BJ (cell line): ENCODE data around the gene EDIL3. TPM values are rescaled to one million over a fixed set of nuclear protein-coding genes. Genes with fewer than 3 reads are reported as not detected.

Source experiments
- CTCF ChIA-PET: fragments of 350-600 bp; formaldehyde crosslinking; extraction: SDS; loops from one replicate; lab custom pipeline; 2021; ENCODE audit warnings: antibody characterized with exemption, inconsistent platforms; lab: Yijun Ruan, JAX
- POLR2A ChIA-PET: fragments of 300-600 bp; sonication (Branson Sonifier 250); formaldehyde crosslinking; extraction: SDS; loops from one replicate; lab custom pipeline; 2021; ENCODE audit warnings: antibody characterized with exemption; lab: Charles Lee
- DNase-seq: peaks from one replicate; pipeline ENCODE4 v3.0.0-alpha.2; 2011; ENCODE audit warnings: low read depth
- H3K27me3 ChIP-seq: 2 replicates; pipeline ENCODE4 v1.6.0; 2011; ENCODE audit warnings: low read length; ENCODE audit not compliant: control insufficient read depth, insufficient read depth
- H3K36me3 ChIP-seq: 2 replicates; pipeline ENCODE4 v1.5.1; 2011; ENCODE audit warnings: low read length; ENCODE audit not compliant: control insufficient read depth, insufficient read depth
- H3K4me3 ChIP-seq: 2 replicates; pipeline ENCODE4 v1.5.1; 2011; ENCODE audit warnings: low read depth, mild to moderate bottlenecking, control low read depth, low read length
- CTCF ChIP-seq: IDR thresholded peaks from 2 replicates; pipeline ENCODE4 v1.5.1; 2011; ENCODE audit warnings: low read depth, mild to moderate bottlenecking, control low read depth, inconsistent platforms, low read length, moderate library complexity; ENCODE audit not compliant: insufficient read depth
- polyA plus RNA-seq: library from polyadenylated mRNA; depleted of rRNA; stranded (reverse); fragments of >200 nt; gene quantifications from 2 replicates; pipeline ENCODE4 v1.2.3, GENCODE V29; 2011

Gene EDIL3
- polyA plus RNA-seq, 1 experiment = 8.4 TPM

GRCh38 chr5:84378961-84379360 is 5.7 kb downstream of the EDIL3 start:
- Histone ChIP-seq H3K27me3 (peaks cover 10% of the 10 kb centered on the region), H3K4me3 (no peak overlapping the region), H3K36me3 (no peaks in the 10 kb centered on the region)
- ChIA-PET POLR2A (interaction anchor here (0.5 kb wide), 1 partner anchor 1766 kb away, joined by 3 read pairs; no protein-coding TSS in a partner anchor), CTCF (interaction anchor here (2.0 kb wide), 1 partner anchor 12 kb away, joined by 6 read pairs; no protein-coding TSS in a partner anchor)
- no peak for DNase-seq
- TF ChIP-seq CTCF = no peak

- no peak for TF ChIP-seq CTCF
- H3K4me3 ChIP-seq = no peak overlapping the region
- ChIA-PET CTCF (no interaction called here), POLR2A (no interaction called here)
- H3K27me3 ChIP-seq = peaks cover 6% of the 10 kb centered on the region
- no peaks in the 10 kb centered on the region for H3K36me3 ChIP-seq
- DNase-seq = peak; percentile 3
These were observed 6.3 kb downstream of the EDIL3 start for GRCh38 chr5:84378420-84378819.

- Histone ChIP-seq H3K27me3 (no peaks in the 10 kb centered on the region), H3K4me3 (no peak overlapping the region), H3K36me3 (no peaks in the 10 kb centered on the region)
- TF ChIP-seq CTCF = no peak
- CTCF ChIA-PET = no interaction called here
- DNase-seq = no peak
- POLR2A ChIA-PET = no interaction called here
These were observed 8.3 kb downstream of the EDIL3 start for GRCh38 chr5:84376346-84376745.

GRCh38 chr5:84374568-84374967 is 10.1 kb downstream of the EDIL3 start:
- ChIA-PET POLR2A (no interaction called here), CTCF (no interaction called here)
- no peaks in the 10 kb centered on the region for H3K27me3 ChIP-seq
- H3K4me3 ChIP-seq = no peak overlapping the region
- DNase-seq = no peak
- TF ChIP-seq CTCF = no peak
- H3K36me3 ChIP-seq = no peaks in the 10 kb centered on the region

GRCh38 chr5:84373506-84373905 is 11.2 kb downstream of the EDIL3 start:
- no peak for DNase-seq
- no peak for TF ChIP-seq CTCF
- POLR2A ChIA-PET = no interaction called here

More at GRCh38 chr5:84373506-84373905, 11.2 kb downstream of the EDIL3 start:
- CTCF ChIA-PET = no interaction called here
- no peaks in the 10 kb centered on the region for H3K27me3 ChIP-seq
- H3K4me3 ChIP-seq = no peak overlapping the region
- H3K36me3 ChIP-seq = no peaks in the 10 kb centered on the region
